ENCODE data around the gene LPP. TPM values are rescaled to one million over a fixed set of nuclear protein-coding genes. Genes with fewer than 3 reads are reported as not detected.
A peak's percentile ranks its signal among the peaks of the same experiment; 100 is the strongest.

LPP gene
- total and polyA plus RNA-seq, 8 donors, result 23.1 to 220 (median 26.7) TPM

- no peaks in the 10 kb centered on the region for H3K27me3 ChIP-seq
- H3K4me3 ChIP-seq, result no peak overlapping the region
- H3K9me3 ChIP-seq, result no peaks in the 10 kb centered on the region
- no peaks in the 10 kb centered on the region for H3K4me1 ChIP-seq
- no peaks in the 10 kb centered on the region for H3K36me3 ChIP-seq
- no peak for DNase-seq
- no peak for ATAC-seq
- intact Hi-C loops (cut with DNase I), result no loop called here
- TF ChIP-seq, protein P1, sequence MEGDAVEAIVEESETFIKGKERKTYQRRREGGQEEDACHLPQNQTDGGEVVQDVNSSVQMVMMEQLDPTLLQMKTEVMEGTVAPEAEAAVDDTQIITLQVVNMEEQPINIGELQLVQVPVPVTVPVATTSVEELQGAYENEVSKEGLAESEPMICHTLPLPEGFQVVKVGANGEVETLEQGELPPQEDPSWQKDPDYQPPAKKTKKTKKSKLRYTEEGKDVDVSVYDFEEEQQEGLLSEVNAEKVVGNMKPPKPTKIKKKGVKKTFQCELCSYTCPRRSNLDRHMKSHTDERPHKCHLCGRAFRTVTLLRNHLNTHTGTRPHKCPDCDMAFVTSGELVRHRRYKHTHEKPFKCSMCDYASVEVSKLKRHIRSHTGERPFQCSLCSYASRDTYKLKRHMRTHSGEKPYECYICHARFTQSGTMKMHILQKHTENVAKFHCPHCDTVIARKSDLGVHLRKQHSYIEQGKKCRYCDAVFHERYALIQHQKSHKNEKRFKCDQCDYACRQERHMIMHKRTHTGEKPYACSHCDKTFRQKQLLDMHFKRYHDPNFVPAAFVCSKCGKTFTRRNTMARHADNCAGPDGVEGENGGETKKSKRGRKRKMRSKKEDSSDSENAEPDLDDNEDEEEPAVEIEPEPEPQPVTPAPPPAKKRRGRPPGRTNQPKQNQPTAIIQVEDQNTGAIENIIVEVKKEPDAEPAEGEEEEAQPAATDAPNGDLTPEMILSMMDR (IDR thresholded peaks at IDR 0.05), result no peak
- no peak overlapping the region for H3K27ac ChIP-seq
These were observed 592.4 kb downstream of the LPP start for GRCh38 chr3:188746291-188746783.

GRCh38 chr3:188747489-188747888 lies 593.5 kb downstream of the LPP start:
- no peak overlapping the region for H3K4me3 ChIP-seq
- no peaks in the 10 kb centered on the region for H3K9me3 ChIP-seq
- intact Hi-C loops (cut with DNase I), result no loop called here
- no peaks in the 10 kb centered on the region for H3K27me3 ChIP-seq
- no peaks in the 10 kb centered on the region for H3K4me1 ChIP-seq
- H3K36me3 ChIP-seq, result no peaks in the 10 kb centered on the region
- DNase-seq (no peak), ATAC-seq (no peak)
- TF ChIP-seq, protein P1 (IDR thresholded peaks at IDR 0.05), result no peak
- H3K27ac ChIP-seq, result no peak overlapping the region

GRCh38 chr3:188749010-188749617 lies 595.2 kb downstream of the LPP start:
- TF ChIP-seq, protein P1 (IDR thresholded peaks at IDR 0.05), result peak; percentile 17 to 56
- DNase-seq (no peak), ATAC-seq (peak; percentile 44)
- no peaks in the 10 kb centered on the region for H3K36me3 ChIP-seq
- intact Hi-C loops (cut with DNase I), result no loop called here
- H3K27ac ChIP-seq, result no peak overlapping the region
- no peaks in the 10 kb centered on the region for H3K4me1 ChIP-seq
- no peaks in the 10 kb centered on the region for H3K27me3 ChIP-seq
- H3K4me3 ChIP-seq, result no peak overlapping the region
- no peaks in the 10 kb centered on the region for H3K9me3 ChIP-seq

GRCh38 chr3:188749830-188750229 lies 595.9 kb downstream of the LPP start:
- intact Hi-C loops (cut with DNase I), result no loop called here
- Histone ChIP-seq H3K9me3 (no peaks in the 10 kb centered on the region), H3K27me3 (no peaks in the 10 kb centered on the region), H3K36me3 (no peaks in the 10 kb centered on the region), H3K27ac (no peak overlapping the region), H3K4me1 (no peaks in the 10 kb centered on the region), H3K4me3 (no peak overlapping the region)
- ATAC-seq, result no peak
- no peak for DNase-seq
- TF ChIP-seq, protein P1 (IDR thresholded peaks at IDR 0.05), result no peak

GRCh38 chr3:188750617-188751016 lies 596.7 kb downstream of the LPP start:
- TF ChIP-seq, protein P1 (IDR thresholded peaks at IDR 0.05), result no peak
- intact Hi-C loops (cut with DNase I), result no loop called here
- ATAC-seq, result no peak
- Histone ChIP-seq H3K4me1 (no peaks in the 10 kb centered on the region), H3K27me3 (no peaks in the 10 kb centered on the region), H3K4me3 (no peak overlapping the region), H3K27ac (no peak overlapping the region), H3K36me3 (no peaks in the 10 kb centered on the region), H3K9me3 (no peaks in the 10 kb centered on the region)
- DNase-seq, result no peak

All from left lung (tissue), 10 donors.